Bronchial epithelial cell (primary cell): ENCODE data around the gene GLP2R. TPM values are rescaled to one million over a fixed set of nuclear protein-coding genes. Genes with fewer than 3 reads are reported as not detected.

Experiments used
- DNase-seq: peaks from one replicate; pipeline ENCODE4 v3.0.0-alpha.2; 2010; ENCODE audit warnings: low read depth
- FAIRE-seq: peaks from 2 replicates; lab custom pipeline; 2011; peaks lifted over from hg19 to GRCh38; lab: Jason Lieb, UNC
- H3K27me3 ChIP-seq: 2 replicates; pipeline ENCODE4 v1.5.1; 2011; ENCODE audit warnings: low read length; ENCODE audit not compliant: control insufficient read depth, insufficient read depth
- H3K36me3 ChIP-seq: 2 replicates; pipeline ENCODE4 v1.5.1; 2011; ENCODE audit warnings: low read length; ENCODE audit not compliant: control insufficient read depth, insufficient read depth
- H3K4me3 ChIP-seq: 2 replicates; pipeline ENCODE4 v1.5.1; 2011; ENCODE audit warnings: mild to moderate bottlenecking, low read depth, low read length, control low read depth
- CTCF ChIP-seq: IDR thresholded peaks from 2 replicates; pipeline ENCODE4 v1.5.1; 2011; ENCODE audit warnings: mild to moderate bottlenecking, moderate library complexity, low read length, control low read depth, inconsistent platforms; ENCODE audit not compliant: insufficient read depth, severe bottlenecking
- total RNA-seq: library from RNA; depleted of rRNA; stranded (reverse); fragments of >200 nt; gene quantifications from 2 replicates; pipeline ENCODE4 v1.2.1, GENCODE V29; 2014

The GLP2R gene
- total RNA-seq, 1 donor from 2014 or later = under 0.01 TPM

GRCh38 chr17:9788601-9789000, 37.1 kb upstream of the GLP2R start:
- Histone ChIP-seq H3K27me3 (no peaks in the 10 kb centered on the region), H3K36me3 (no peaks in the 10 kb centered on the region), H3K4me3 (no peak overlapping the region)
- TF ChIP-seq CTCF = no peak
- DNase-seq = no peak
- no peak for FAIRE-seq

GRCh38 chr17:9790316-9790715, 35.4 kb upstream of the GLP2R start:
- no peaks in the 10 kb centered on the region for H3K27me3 ChIP-seq
- no peak for TF ChIP-seq CTCF
- no peaks in the 10 kb centered on the region for H3K36me3 ChIP-seq
- peak; percentile 25 for DNase-seq
- no peak overlapping the region for H3K4me3 ChIP-seq
- FAIRE-seq = no peak

DNA sequence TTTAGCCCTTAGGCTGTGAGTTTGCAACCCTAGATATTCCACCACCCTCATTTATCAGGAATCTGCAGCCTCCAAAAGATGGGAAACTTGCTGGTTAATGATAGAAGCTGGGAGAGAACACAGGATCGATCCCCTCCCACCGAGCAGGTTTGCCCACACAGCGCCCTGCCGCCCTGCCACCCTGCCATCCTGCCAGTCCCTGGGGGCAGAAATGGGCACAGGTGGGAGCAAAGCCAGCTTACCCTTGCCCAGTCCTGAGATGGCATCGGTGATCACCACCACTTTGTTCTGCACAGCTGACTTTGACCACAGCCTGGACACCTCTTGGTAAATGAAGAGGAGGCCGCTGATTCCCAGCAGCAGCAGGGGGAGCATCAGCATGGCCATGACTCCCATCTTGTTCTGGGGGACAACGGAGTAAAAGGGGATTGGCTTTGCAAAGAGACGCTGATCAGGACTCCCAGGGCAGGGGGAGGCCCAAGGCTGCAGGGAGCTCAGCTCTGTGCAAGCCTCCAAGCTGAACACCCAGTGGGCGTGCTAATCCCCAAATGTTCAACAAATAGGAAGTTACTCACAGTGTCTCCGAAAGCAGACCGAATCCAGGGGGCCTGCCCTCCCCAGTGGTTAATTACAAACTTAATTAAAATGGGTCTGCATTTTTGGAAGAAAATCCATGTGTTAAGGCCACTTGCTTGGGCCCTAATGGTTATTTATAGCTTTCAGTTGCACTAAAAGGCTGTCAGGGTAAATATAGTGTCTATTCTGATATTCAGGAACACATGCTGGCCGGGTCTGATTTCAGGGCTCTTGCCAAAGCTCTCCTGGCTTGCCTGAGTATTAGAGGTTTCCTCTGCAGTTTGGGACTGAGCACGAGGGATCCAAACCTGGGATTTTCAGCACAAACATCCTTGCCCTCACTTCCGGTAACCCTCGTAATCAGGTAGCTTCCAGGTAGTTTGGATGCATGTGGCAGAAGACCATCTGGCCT, 34.5 kb upstream of the GLP2R start, which contains the start of gene DHRS7C:
TSS of gene DHRS7C (minus strand) at position 704 of the 988 bp plus-strand sequence. CDS start at position 396, 308 bp downstream.
- no peak for FAIRE-seq

GRCh38 chr17:9792181-9792840, 33.4 kb upstream of the GLP2R start:
- H3K27me3 ChIP-seq = no peaks in the 10 kb centered on the region
- TF ChIP-seq CTCF = no peak
- DNase-seq = peak; percentile 54
- FAIRE-seq = no peak
- H3K36me3 ChIP-seq = no peaks in the 10 kb centered on the region
- no peak overlapping the region for H3K4me3 ChIP-seq

More for the DNA sequence above, 34.5 kb upstream of the GLP2R start, which contains the start of gene DHRS7C:
- no peaks in the 10 kb centered on the region for H3K36me3 ChIP-seq
- no peak for TF ChIP-seq CTCF
- H3K27me3 ChIP-seq = no peaks in the 10 kb centered on the region
- H3K4me3 ChIP-seq = no peak within 1 kb of the TSS
- no peak for DNase-seq

- peak; percentile 32 for FAIRE-seq
- no peak for DNase-seq
- no peaks in the 10 kb centered on the region for H3K36me3 ChIP-seq
- no peak overlapping the region for H3K4me3 ChIP-seq
- TF ChIP-seq CTCF = no peak
- H3K27me3 ChIP-seq = no peaks in the 10 kb centered on the region
These were observed 27.7 kb upstream of the GLP2R start for GRCh38 chr17:9798008-9798407.
